ENCODE results near the gene NDFIP1. TPM values are rescaled to one million over a fixed set of nuclear protein-coding genes. Genes with fewer than 3 reads are reported as not detected.

NDFIP1 gene
- total and polyA plus RNA-seq, 10 of the 15 experiments (the other 5 are each of a cell fraction or from before 2014, with no cell fraction given) = 0.08 to 2.7 (median 0.92) TPM

- Histone ChIP-seq H3K9me3 (replicated peaks; ENCODE audit: control insufficient read depth, insufficient read depth, low read length) (no peaks in the 10 kb centered on the region), H3K27ac (ENCODE audit: control insufficient read depth, insufficient read depth) (no peak overlapping the region), H3K4me1 (ENCODE audit: control insufficient read depth, insufficient read depth, low read length) (no peaks in the 10 kb centered on the region), H2AFZ (ENCODE audit: control insufficient read depth, low read depth, low read length) (no peak overlapping the region), H3K36me3 (ENCODE audit: control insufficient read depth in 2 of 2, insufficient read depth in 2 of 2, low read length in 1 of 2) (no peaks in the 10 kb centered on the region), H3K9ac (ENCODE audit: control insufficient read depth, insufficient read depth, low read length) (no peak overlapping the region), H3K27me3 (replicated peaks in 1 of 2; ENCODE audit: control insufficient read depth in 2 of 2, insufficient read depth in 2 of 2, low read length in 1 of 2) (peaks cover 0 to 2% of the 10 kb centered on the region in 2 experiments; a peak in 2 of 4 replicates), H4K20me1 (ENCODE audit: control insufficient read depth, insufficient read depth) (no peaks in the 10 kb centered on the region), H3K4me3 (no peak overlapping the region), H3K79me2 (ENCODE audit: control insufficient read depth, insufficient read depth, low read length) (no peaks in the 10 kb centered on the region), H3K4me2 (ENCODE audit: control insufficient read depth, insufficient read depth) (no peak overlapping the region)
- FAIRE-seq = no peak
- DNase-seq (ENCODE audit: low read depth, low spot score) = no peak
- SMC1A ChIA-PET (ENCODE audit: uncharacterized antibody, unreplicated experiment) = interaction anchor here (0.6 kb wide), 1 partner anchor 403 kb away, joined by 3 read pairs; no protein-coding TSS in a partner anchor
- POLR2A ChIA-PET = no interaction called here
- CTCF ChIA-PET = no interaction called here
- intact Hi-C loops (cut with micrococcal nuclease; ENCODE audit: unreplicated experiment) = no loop called here
- RAD21 ChIA-PET (ENCODE audit: unreplicated experiment) = no interaction called here
- no TSS peak for BruUV-seq (replicated peaks)
- in situ Hi-C loops (cut with MboI) = no loop called here
- no peak for ATAC-seq
- WGBS (ENCODE audit: insufficient coverage, insufficient replicate concordance, low lambda C conversion rate, missing lambda C conversion rate) = 23% methylated on average over 8 of the region's 8 CpGs
- TF ChIP-seq E2F4 (IDR thresholded peaks at IDR 0.05; ENCODE audit: low read depth, low read length) (no peak), SREBF2 (IDR thresholded peaks at IDR 0.05; ENCODE audit: low read length) (no peak), RCOR1 (conservative IDR thresholded peaks at IDR 0.05; ENCODE audit: low read depth, low read length) (no peak), BCL3 (IDR thresholded peaks at IDR 0.05; ENCODE audit: borderline replicate concordance, insufficient read depth, low read depth, low read length, poor library complexity, severe bottlenecking) (no peak), RFX5 (IDR thresholded peaks at IDR 0.05; ENCODE audit: low read depth, low read length) (no peak), PAX8 (IDR thresholded peaks at IDR 0.05) (no peak), BMI1 (IDR thresholded peaks at IDR 0.05; ENCODE audit: borderline replicate concordance) (no peak), FOS (IDR thresholded peaks at IDR 0.05; ENCODE audit: borderline replicate concordance, extremely low read depth, insufficient read length) (no peak), SMARCA5 (IDR thresholded peaks at IDR 0.05) (no peak), NRF1 (conservative IDR thresholded peaks at IDR 0.05; ENCODE audit: low read depth, low read length) (no peak), HSF1 (IDR thresholded peaks at IDR 0.05; ENCODE audit: low read depth, low read length) (no peak), TCF12 (IDR thresholded peaks at IDR 0.05; ENCODE audit: low read depth, low read length) (no peak)
- TF ChIP-seq, protein P1, sequence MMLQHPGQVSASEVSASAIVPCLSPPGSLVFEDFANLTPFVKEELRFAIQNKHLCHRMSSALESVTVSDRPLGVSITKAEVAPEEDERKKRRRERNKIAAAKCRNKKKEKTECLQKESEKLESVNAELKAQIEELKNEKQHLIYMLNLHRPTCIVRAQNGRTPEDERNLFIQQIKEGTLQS (IDR thresholded peaks at IDR 0.05; ENCODE audit: borderline replicate concordance, extremely low read depth, low read depth, low read length) = no peak
- TF ChIP-seq, protein P2, sequence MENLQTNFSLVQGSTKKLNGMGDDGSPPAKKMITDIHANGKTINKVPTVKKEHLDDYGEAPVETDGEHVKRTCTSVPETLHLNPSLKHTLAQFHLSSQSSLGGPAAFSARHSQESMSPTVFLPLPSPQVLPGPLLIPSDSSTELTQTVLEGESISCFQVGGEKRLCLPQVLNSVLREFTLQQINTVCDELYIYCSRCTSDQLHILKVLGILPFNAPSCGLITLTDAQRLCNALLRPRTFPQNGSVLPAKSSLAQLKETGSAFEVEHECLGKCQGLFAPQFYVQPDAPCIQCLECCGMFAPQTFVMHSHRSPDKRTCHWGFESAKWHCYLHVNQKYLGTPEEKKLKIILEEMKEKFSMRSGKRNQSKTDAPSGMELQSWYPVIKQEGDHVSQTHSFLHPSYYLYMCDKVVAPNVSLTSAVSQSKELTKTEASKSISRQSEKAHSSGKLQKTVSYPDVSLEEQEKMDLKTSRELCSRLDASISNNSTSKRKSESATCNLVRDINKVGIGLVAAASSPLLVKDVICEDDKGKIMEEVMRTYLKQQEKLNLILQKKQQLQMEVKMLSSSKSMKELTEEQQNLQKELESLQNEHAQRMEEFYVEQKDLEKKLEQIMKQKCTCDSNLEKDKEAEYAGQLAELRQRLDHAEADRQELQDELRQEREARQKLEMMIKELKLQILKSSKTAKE (IDR thresholded peaks at IDR 0.05; ENCODE audit: low read depth, poor library complexity, severe bottlenecking) = no peak
- TF ChIP-seq, protein P3, sequence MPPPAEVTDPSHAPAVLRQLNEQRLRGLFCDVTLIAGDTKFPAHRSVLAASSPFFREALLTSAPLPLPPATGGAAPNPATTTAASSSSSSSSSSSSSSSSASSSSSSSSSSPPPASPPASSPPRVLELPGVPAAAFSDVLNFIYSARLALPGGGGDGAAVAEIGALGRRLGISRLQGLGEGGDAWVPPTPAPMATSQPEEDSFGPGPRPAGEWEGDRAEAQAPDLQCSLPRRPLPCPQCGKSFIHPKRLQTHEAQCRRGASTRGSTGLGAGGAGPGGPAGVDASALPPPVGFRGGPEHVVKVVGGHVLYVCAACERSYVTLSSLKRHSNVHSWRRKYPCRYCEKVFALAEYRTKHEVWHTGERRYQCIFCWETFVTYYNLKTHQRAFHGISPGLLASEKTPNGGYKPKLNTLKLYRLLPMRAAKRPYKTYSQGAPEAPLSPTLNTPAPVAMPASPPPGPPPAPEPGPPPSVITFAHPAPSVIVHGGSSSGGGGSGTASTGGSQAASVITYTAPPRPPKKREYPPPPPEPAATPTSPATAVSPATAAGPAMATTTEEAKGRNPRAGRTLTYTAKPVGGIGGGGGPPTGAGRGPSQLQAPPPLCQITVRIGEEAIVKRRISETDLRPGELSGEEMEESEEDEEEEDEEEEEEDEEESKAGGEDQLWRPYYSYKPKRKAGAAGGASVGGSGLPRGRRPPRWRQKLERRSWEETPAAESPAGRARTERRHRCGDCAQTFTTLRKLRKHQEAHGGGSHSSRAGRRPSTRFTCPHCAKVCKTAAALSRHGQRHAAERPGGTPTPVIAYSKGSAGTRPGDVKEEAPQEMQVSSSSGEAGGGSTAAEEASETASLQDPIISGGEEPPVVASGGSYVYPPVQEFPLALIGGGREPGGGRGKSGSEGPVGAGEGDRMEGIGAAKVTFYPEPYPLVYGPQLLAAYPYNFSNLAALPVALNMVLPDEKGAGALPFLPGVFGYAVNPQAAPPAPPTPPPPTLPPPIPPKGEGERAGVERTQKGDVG (CRISPR knock-in tag; IDR thresholded peaks at IDR 0.05) = no peak
These were observed 81.2 kb downstream of the NDFIP1 start for GRCh38 chr5:142189813-142190212.

Data from GM12878 (cell line).